ENCODE measurements around the gene CYB5B. TPM values are rescaled to one million over a fixed set of nuclear protein-coding genes. Genes with fewer than 3 reads are reported as not detected.

Gene CYB5B
- total RNA-seq, result 84.7 TPM

DNA sequence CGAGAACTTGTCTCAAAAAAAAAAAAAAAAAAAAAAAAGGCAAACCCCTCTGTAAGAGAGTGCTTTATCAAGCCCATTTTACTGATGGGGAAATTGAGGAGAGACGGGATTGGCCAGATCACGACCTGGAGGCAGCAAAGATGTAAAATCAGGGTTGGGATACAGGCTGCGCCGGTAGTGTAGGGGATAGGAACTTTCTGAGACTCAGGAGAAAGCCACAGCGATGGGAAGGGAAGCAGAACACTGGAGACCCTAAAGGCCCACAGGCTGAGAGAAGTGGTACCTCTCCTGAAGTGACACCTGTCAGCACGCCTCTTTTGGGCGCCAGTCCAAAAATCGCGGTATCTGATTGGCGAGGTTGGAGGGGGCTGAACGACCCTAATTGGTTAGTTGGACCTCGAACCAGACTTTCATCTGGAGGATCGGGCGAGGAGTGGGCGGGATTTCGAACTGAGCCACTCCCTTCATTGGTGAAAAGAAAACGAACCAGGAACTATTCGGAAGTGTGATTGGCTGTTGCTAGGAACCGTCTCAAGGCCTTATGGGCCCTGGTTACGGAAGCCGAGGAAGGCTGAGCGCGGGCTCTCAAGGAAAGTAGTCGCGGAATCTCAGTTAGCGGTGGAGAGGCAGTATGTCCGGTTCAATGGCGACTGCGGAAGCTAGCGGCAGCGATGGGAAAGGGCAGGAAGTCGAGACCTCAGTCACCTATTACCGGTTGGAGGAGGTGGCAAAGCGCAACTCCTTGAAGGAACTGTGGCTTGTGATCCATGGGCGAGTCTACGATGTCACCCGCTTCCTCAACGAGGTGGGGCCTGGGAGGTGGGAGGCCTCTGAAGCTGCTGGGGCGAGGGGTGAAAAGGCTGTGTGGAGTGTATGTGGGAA, at the start of gene CYB5B:
CYB5B (plus strand) TSS at position 567 of the 882 bp plus-strand sequence; CDS start at position 632, 65 bp downstream.
- peak; percentile 97 for DNase-seq (ENCODE audit: low spot score)

DNA sequence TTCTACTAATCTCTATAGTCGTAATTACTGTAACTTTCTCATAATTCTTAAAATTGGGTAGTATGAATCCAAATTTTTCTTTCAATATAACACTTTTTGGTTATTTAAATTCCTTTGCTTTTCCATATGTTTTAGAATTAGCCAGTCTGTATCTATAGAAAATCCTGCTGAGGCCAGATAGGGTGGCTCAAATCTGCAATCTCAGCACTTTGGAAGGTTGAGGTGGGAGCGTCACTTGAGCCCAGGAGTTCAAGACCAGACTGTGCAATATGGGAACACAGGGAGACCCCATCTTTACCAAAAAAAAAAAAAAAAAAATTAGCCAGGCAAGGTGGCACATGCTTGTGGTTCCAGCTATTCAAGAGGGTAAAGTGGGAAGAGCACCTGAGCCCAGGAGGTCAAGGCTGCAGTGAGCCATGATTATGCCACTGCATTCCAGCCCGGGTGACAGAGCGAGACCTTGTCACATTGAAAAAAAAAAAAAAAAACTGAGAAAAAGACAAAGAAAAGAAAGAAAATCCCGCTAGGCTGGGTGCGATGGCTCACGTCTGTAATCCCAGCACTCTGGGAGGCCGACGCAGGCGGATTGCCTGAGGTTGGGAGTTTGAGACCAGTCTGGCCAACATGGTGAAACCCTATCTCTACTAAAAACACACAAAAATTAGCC, 47.9 kb upstream of the CYB5B start:
- no peak for DNase-seq (ENCODE audit: low spot score)

GRCh38 chr16:69378036-69378435, 46.4 kb upstream of the CYB5B start:
- no peak for DNase-seq (ENCODE audit: low spot score)

- DNase-seq (ENCODE audit: low spot score), result no peak
Measured at GRCh38 chr16:69378760-69379159, 45.7 kb upstream of the CYB5B start.

DNA sequence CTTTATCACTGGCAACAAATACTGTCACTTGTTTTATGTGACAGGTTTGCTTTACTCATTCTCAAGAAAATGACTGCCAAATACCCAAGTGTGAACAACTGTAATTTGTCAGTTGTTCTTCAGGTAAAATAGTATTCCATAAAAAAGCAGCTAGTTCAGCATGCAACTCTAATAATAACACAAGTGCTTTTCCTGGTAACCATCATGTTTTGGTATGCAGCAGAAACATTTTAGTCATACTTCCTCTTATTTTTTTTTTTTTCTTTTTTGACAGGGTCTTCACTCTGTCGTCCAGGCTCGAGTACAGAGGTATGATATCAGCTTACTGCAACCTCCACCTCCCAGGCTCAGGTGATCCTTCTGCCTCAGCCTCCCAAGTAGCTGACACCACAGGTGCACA, 43.2 kb upstream of the CYB5B start:
- DNase-seq (ENCODE audit: low spot score), result no peak

DNA sequence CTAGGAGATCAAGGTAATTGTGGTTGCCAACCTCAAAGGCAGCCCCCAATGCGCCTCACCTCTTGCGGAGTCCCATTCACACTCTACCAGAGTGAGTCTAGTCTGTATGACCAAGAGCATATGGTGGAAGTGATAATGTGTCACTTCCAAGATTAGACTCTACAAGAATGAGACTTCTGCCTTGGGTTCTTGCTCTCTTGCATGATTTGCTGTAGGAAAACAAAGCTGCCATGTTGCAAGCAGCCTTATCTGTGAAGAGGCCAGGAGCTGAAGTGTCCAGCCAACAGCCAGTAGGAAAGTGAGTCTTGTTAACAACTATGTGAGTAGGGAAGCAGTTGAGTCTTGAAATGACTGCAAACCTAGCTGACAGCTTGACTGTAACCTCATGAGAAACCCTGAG, 42.0 kb upstream of the CYB5B start:
- no peak for DNase-seq (ENCODE audit: low spot score)

GRCh38 chr16:69384974-69385373, 39.4 kb upstream of the CYB5B start:
- DNase-seq (ENCODE audit: low spot score), result no peak

DNA sequence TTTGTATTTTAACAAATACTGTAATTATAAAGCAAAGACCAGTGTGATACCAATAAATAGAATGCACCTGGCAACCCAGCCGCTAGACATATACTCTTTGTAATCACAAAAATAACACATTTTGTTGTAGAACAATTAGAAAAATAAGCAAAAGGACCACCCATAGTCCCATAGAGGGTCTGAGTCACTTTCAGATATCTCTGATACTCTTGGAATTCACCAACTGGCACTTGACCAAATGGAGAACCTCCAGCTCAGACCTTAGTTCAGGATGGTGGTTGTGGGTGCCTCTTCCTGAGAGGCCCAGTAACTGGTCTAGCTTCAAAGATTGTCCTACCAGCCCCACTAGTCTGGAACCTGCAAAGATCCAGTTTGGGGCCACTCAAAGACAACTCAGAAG, 37.8 kb upstream of the CYB5B start:
- no peak for DNase-seq (ENCODE audit: low spot score)

GRCh38 chr16:69393898-69394849, 30.2 kb upstream of the CYB5B start:
- DNase-seq (ENCODE audit: low spot score), result no peak

DNA sequence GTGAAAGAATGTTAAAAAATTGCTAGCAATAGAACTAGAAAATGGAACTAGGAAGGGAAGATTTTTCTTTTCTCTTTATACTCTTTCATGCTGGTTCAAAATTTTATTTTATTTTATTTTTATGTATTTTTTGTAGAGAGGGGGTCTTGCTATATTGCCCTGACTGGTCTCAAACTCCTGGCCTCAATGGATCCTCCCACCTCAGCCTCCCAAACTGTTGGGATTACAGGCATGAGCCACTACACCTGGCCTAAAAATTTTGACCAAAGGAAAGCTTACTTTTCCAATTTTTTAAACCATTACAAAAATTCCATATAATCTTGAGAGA, 28.6 kb upstream of the CYB5B start:
- no peak for DNase-seq (ENCODE audit: low spot score)

DNA sequence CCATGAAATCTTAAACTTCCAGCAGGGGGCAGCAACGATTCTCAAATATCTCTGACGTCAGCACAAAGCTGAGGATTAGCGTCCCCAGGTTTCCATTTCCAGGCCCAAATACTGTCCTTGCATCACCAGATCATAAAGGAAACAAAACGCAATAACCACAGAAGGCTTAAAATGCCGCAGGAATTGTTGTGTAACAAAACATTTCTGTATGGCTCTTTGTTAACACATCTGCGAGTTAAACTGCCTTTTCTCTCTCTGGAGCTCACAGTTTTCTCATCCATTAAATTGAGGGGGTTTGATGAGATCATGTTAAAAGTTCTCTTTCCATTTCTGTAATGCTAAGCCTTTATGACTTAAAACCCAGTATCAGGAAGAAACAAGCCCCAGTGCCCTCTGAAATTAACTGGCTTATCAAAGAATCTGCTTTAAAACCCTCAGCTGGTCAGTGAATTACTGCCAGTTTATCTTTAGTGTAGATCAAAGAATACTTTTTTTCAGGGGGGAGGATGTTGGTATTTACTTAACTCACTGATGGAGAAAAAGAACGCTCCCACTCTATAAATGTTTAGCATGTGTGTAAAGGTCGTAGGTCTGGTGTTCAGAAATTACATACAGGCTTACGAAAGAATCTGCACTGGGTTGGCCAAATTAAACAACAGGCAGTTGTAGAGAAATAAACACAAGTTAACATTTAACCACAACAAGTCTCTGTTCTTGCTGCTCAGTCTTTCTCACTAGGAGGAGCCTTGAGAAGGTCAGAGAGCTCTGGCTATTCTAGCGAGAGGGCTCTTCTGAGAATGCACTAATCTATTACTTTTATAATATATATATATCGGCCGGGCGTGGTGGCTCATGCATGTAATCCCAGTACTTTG, 28.0 kb upstream of the CYB5B start:
- DNase-seq (ENCODE audit: low spot score), result peak; percentile 88

DNA sequence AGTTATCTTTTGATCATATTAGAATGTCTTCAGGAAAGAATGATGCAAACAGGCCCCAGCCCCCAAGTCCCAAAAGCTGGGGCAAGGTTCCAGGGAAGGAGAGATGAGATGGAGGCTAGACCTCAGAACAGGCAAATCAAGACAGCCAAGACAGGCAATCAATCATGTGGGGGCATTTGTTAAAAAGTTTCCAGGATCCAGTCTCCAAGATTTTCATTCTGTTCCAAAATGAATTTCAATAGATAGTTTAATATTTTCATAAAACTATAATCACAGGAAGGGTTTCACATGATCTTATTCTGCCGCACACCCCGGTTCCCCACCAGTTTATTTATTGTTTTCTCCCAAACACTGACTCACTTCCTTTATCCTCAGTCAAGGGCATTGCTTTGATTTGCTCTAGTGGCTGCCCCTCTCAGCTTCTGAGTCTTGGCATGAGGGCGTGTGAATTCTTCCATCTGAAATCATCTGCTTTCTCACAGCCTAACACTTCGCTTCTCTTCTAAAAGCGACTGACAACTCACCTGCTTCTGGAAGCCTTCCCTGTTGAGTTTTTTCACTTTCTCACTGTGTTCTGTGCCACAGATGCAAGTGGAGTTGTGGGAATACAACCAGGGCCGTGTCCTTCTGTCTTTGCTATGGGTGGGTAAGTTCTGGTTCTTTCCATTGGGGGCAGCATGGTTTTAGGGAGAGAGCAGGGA, 26.4 kb upstream of the CYB5B start:
- DNase-seq (ENCODE audit: low spot score), result peak; percentile 44

- no peak for DNase-seq (ENCODE audit: low spot score)
Measured at GRCh38 chr16:69399361-69399760, 25.1 kb upstream of the CYB5B start.

- no peak for DNase-seq (ENCODE audit: low spot score)
Measured at GRCh38 chr16:69402439-69402838, 22.0 kb upstream of the CYB5B start.

- DNase-seq (ENCODE audit: low spot score), result peak; percentile 19
Measured at GRCh38 chr16:69404275-69404805, 20.1 kb upstream of the CYB5B start.

GRCh38 chr16:69405326-69405725, 19.1 kb upstream of the CYB5B start:
- DNase-seq (ENCODE audit: low spot score), result no peak

DNA sequence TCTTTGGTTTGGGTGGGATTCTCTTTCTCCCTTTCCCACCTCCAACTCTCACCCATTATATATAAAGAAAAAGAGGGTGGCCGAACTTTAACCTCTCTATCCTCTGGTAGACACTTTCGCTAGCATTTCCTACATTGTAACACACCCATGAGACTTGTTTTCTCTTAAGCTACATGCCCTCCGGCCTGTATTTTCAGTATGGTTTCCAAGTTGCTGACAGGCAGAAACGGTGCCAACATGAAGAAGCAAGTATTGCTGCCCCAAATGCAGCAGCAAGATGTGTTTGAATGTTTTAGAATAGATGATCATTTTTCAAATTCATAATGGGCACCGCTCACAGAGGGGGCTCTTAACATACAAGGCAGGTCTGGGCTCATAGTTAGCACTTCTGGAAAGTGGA, 18.7 kb upstream of the CYB5B start:
- no peak for DNase-seq (ENCODE audit: low spot score)

DNA sequence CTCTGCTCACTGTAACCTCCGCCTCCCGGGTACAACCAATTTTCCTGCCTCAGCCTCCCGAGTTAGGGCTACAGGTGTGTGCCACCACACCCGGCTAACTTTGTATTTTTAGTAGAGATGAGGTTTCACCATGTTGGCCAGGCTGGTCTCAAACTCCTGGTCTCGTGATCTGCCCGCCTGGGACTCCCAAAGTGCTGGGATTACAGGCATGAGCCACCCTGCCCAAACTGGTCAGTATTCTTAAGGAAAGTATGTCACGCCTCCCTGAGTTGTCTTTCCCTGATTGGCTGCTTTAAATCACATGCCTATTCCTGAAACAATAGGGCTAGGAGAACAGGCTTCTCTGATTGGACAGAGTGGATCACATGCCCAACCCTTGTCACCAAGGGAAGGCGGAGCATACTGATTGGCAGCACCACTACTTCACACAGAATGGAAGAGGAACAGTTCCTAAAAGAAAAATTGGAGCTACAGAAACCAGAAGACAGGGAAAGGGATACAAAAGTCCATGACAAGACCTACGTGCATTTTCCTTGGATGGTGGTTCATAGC, 17.6 kb upstream of the CYB5B start:
- DNase-seq (ENCODE audit: low spot score), result no peak

GRCh38 chr16:69407702-69408323, 16.6 kb upstream of the CYB5B start:
- no peak for DNase-seq (ENCODE audit: low spot score)

DNA sequence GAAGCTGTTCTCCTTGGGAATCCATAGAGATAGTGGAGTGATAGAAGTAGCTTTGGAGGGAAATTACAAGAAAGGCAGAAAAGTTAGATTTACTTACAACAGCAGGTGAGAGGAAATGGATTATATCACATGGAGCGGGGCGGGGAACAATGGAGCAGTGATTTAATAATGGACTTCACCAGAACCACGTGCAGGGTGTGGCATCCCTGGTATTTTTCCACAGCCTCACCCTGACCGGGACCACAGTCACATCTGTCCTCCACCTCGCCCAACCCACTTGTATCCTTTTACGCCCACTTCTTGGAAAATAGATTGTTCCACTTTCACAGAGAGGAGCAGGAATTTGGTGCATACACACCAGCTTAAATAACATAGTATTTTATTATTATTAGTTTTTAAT, 15.9 kb upstream of the CYB5B start:
- peak; percentile 58 for DNase-seq (ENCODE audit: low spot score)
